Measurements from ENCODE around the gene TRIM26. TPM values are rescaled to one million over a fixed set of nuclear protein-coding genes. Genes with fewer than 3 reads are reported as not detected.

TRIM26 gene
- polyA plus RNA-seq, 1 of the 3 experiments (the other 2 are of a cell fraction), result 26.1 TPM

DNA sequence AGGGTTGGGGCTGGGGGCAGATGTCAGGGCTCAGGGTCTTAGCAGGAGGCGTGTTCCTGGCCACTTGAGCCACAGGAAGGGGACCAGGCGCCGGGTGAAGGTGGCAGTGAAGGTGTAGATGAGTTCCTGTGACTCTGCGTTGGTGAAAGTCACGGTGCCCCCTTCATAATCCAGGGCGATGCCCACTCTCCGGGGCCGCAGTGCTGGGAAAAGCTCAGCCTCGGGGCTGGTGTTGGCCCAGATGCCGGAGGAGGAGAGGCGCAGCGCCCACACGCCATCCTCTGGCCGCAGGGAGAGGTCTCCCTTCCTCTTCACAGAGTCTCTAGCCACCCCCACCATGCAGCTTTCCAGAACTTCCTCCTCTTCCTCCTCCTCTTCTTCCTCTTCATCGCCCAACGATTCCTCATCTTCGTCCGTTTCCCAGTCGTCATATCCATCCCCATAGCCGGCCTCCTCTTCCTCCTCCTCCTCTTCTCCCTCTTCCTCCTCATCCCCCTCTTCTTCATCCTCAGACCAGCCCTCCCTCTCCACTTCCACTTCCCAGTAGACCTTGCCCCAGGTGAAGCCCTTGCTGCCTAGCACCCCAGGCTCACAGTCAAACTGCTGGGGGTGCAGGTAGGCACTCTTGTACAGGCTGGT is 27.2 kb downstream of the TRIM26 start:
- Histone ChIP-seq H3K27me3 (ENCODE audit: insufficient read depth) (no peaks in the 10 kb centered on the region), H3K4me3 (ENCODE audit: low read depth in 2 of 2, low read length in 1 of 2) (no peak overlapping the region), H3K4me2 (no peak overlapping the region), H4K20me1 (ENCODE audit: insufficient read depth) (no peaks in the 10 kb centered on the region), H3K9me3 (no peaks in the 10 kb centered on the region), H3K79me2 (ENCODE audit: insufficient read depth) (no peaks in the 10 kb centered on the region), H2AFZ (ENCODE audit: low read depth) (no peak overlapping the region), H3K4me1 (ENCODE audit: control insufficient read depth in 1 of 2, insufficient read depth in 2 of 2, low read depth in 1 of 2, low read length in 1 of 2) (no peaks in the 10 kb centered on the region), H3K9me2 (no peaks in the 10 kb centered on the region), H3K27ac (ENCODE audit: low read depth in 2 of 2, low read length in 1 of 2) (no peak overlapping the region), H3K36me3 (replicated peaks in 1 of 2; ENCODE audit: control insufficient read depth in 1 of 2, insufficient read depth in 2 of 2, low read length in 1 of 2) (peaks cover 12 to 51% of the 10 kb centered on the region in 2 experiments), H3F3A (replicated peaks; ENCODE audit: insufficient read depth) (no peaks in the 10 kb centered on the region), H3K9ac (no peak overlapping the region)
- WGBS (ENCODE audit: low lambda C conversion rate), result 98% methylated on average over 15 of the region's 20 CpGs
- ChIA-PET CTCF (no interaction called here), POLR2A (no interaction called here)
- DNase-seq, result no peak
- TF ChIP-seq CHD2 (IDR thresholded peaks at IDR 0.05; ENCODE audit: low read length, partially characterized antibody) (no peak), TAF1 (IDR thresholded peaks at IDR 0.05; ENCODE audit: borderline replicate concordance, low read depth, low read length) (no peak), SMC3 (IDR thresholded peaks at IDR 0.05; ENCODE audit: low read depth, low read length) (no peak), EP300 (IDR thresholded peaks at IDR 0.05; ENCODE audit: borderline replicate concordance in 1 of 2, low read depth in 1 of 2, low read length in 1 of 2) (no peak), NFIC (IDR thresholded peaks at IDR 0.05; ENCODE audit: borderline replicate concordance) (no peak), RCOR1 (IDR thresholded peaks at IDR 0.05; ENCODE audit: low read length) (no peak), MEF2A (IDR thresholded peaks at IDR 0.05; ENCODE audit: borderline replicate concordance, low read depth) (no peak), JUND (IDR thresholded peaks at IDR 0.05) (no peak), FOXM1 (IDR thresholded peaks at IDR 0.05; ENCODE audit: low read depth) (no peak), NRF1 (IDR thresholded peaks at IDR 0.05; ENCODE audit: low read depth, low read length) (no peak), RFX5 (IDR thresholded peaks at IDR 0.05; ENCODE audit: low read length) (no peak)
- TF ChIP-seq, protein P1, sequence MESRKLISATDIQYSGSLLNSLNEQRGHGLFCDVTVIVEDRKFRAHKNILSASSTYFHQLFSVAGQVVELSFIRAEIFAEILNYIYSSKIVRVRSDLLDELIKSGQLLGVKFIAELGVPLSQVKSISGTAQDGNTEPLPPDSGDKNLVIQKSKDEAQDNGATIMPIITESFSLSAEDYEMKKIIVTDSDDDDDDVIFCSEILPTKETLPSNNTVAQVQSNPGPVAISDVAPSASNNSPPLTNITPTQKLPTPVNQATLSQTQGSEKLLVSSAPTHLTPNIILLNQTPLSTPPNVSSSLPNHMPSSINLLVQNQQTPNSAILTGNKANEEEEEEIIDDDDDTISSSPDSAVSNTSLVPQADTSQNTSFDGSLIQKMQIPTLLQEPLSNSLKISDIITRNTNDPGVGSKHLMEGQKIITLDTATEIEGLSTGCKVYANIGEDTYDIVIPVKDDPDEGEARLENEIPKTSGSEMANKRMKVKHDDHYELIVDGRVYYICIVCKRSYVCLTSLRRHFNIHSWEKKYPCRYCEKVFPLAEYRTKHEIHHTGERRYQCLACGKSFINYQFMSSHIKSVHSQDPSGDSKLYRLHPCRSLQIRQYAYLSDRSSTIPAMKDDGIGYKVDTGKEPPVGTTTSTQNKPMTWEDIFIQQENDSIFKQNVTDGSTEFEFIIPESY (IDR thresholded peaks at IDR 0.05; ENCODE audit: borderline replicate concordance, low read depth), result no peak
- TF ChIP-seq, protein P2, sequence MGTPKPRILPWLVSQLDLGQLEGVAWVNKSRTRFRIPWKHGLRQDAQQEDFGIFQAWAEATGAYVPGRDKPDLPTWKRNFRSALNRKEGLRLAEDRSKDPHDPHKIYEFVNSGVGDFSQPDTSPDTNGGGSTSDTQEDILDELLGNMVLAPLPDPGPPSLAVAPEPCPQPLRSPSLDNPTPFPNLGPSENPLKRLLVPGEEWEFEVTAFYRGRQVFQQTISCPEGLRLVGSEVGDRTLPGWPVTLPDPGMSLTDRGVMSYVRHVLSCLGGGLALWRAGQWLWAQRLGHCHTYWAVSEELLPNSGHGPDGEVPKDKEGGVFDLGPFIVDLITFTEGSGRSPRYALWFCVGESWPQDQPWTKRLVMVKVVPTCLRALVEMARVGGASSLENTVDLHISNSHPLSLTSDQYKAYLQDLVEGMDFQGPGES (IDR thresholded peaks at IDR 0.05; ENCODE audit: low read depth, low read length), result no peak

DNA sequence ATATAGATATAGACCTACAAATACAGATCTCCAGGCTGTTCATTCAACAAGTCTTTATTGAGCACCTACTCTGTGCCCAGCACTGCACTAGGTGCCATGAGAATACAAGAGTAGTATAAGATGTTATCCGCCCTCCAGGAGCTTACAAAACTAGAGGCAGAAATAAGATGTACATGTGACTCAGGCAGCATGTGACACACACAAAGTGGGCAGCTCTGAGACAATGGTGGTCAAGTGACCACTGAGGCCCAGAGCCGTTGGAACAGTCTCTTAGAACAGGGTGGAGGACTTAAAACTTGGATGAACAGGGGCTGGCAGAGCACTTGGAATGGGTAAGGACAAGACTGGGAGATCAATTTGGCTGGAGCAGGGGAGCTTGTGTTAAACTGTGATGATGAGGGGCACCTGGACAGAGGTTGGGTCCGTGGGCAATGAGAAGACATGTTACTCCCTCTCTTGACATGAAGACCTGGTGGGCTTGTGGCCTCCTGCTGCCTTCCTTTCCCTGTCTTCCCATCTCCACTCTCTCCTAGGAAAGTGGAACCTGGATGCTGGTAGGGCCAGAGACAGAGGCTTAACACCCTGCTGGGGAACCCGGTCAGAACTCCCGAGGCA is 28.7 kb downstream of the TRIM26 start:
- Histone ChIP-seq H3K4me3 (ENCODE audit: low read depth in 2 of 2, low read length in 1 of 2) (no peak overlapping the region), H3K9me3 (peaks cover 7% of the 10 kb centered on the region; the same call in 1 of the 2 replicates), H2AFZ (ENCODE audit: low read depth) (no peak overlapping the region), H3K4me2 (no peak overlapping the region), H4K20me1 (ENCODE audit: insufficient read depth) (no peaks in the 10 kb centered on the region), H3K27me3 (ENCODE audit: insufficient read depth) (no peaks in the 10 kb centered on the region), H3K36me3 (replicated peaks in 1 of 2; ENCODE audit: control insufficient read depth in 1 of 2, insufficient read depth in 2 of 2, low read length in 1 of 2) (peaks cover 8 to 36% of the 10 kb centered on the region in 2 experiments), H3K27ac (ENCODE audit: low read depth in 2 of 2, low read length in 1 of 2) (no peak overlapping the region), H3K4me1 (ENCODE audit: control insufficient read depth in 1 of 2, insufficient read depth in 2 of 2, low read depth in 1 of 2, low read length in 1 of 2) (no peaks in the 10 kb centered on the region), H3K9ac (no peak overlapping the region), H3F3A (replicated peaks; ENCODE audit: insufficient read depth) (no peaks in the 10 kb centered on the region), H3K79me2 (ENCODE audit: insufficient read depth) (no peaks in the 10 kb centered on the region), H3K9me2 (no peaks in the 10 kb centered on the region)
- ChIA-PET POLR2A (no interaction called here), CTCF (interaction anchor here (0.8 to 1.2 kb wide), 2 partner anchors 81 to 212 kb away, joined by 3 to 4 read pairs; no protein-coding TSS in a partner anchor)
- 90% methylated on average over 5 of the region's 5 CpGs for WGBS (ENCODE audit: low lambda C conversion rate)
- DNase-seq, result no peak
- TF ChIP-seq TAF1 (IDR thresholded peaks at IDR 0.05; ENCODE audit: borderline replicate concordance, low read depth, low read length) (no peak), ELF1 (IDR thresholded peaks at IDR 0.05) (no peak), YY1 (IDR thresholded peaks at IDR 0.05; ENCODE audit: low read depth) (no peak), MEF2A (IDR thresholded peaks at IDR 0.05; ENCODE audit: borderline replicate concordance, low read depth) (no peak), MXI1 (IDR thresholded peaks at IDR 0.05; ENCODE audit: low read depth, low read length) (no peak), TEAD4 (IDR thresholded peaks at IDR 0.05; ENCODE audit: borderline replicate concordance, insufficient read depth) (no peak), NRF1 (IDR thresholded peaks at IDR 0.05; ENCODE audit: low read depth, low read length) (no peak), SMC3 (IDR thresholded peaks at IDR 0.05; ENCODE audit: low read depth, low read length) (no peak), FOSL2 (IDR thresholded peaks at IDR 0.05; ENCODE audit: borderline replicate concordance, low read depth) (no peak), NFIC (IDR thresholded peaks at IDR 0.05; ENCODE audit: borderline replicate concordance) (no peak)
- TF ChIP-seq, protein P3, sequence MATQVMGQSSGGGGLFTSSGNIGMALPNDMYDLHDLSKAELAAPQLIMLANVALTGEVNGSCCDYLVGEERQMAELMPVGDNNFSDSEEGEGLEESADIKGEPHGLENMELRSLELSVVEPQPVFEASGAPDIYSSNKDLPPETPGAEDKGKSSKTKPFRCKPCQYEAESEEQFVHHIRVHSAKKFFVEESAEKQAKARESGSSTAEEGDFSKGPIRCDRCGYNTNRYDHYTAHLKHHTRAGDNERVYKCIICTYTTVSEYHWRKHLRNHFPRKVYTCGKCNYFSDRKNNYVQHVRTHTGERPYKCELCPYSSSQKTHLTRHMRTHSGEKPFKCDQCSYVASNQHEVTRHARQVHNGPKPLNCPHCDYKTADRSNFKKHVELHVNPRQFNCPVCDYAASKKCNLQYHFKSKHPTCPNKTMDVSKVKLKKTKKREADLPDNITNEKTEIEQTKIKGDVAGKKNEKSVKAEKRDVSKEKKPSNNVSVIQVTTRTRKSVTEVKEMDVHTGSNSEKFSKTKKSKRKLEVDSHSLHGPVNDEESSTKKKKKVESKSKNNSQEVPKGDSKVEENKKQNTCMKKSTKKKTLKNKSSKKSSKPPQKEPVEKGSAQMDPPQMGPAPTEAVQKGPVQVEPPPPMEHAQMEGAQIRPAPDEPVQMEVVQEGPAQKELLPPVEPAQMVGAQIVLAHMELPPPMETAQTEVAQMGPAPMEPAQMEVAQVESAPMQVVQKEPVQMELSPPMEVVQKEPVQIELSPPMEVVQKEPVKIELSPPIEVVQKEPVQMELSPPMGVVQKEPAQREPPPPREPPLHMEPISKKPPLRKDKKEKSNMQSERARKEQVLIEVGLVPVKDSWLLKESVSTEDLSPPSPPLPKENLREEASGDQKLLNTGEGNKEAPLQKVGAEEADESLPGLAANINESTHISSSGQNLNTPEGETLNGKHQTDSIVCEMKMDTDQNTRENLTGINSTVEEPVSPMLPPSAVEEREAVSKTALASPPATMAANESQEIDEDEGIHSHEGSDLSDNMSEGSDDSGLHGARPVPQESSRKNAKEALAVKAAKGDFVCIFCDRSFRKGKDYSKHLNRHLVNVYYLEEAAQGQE (IDR thresholded peaks at IDR 0.05; ENCODE audit: low read depth, low read length), result no peak

All from SK-N-SH (cell line).